HG03432 (cell line): ENCODE measurements around the gene ITGB7.
A peak's percentile ranks its signal among the peaks of the same experiment; 100 is the strongest.
"Not testable (repeated sequence)": the region's sequence is repeated elsewhere in the genome, so short reads cannot be mapped to it uniquely, and the experiment has no call there.

Source experiments
- ATAC-seq: cut with Tn5 transposase; IDR thresholded peaks from one replicate; pipeline ENCODE4 v1.9.1; 2021; ENCODE audit warnings: mild to moderate bottlenecking, moderate library complexity; ENCODE audit not compliant: unreplicated experiment

The ITGB7 gene

DNA sequence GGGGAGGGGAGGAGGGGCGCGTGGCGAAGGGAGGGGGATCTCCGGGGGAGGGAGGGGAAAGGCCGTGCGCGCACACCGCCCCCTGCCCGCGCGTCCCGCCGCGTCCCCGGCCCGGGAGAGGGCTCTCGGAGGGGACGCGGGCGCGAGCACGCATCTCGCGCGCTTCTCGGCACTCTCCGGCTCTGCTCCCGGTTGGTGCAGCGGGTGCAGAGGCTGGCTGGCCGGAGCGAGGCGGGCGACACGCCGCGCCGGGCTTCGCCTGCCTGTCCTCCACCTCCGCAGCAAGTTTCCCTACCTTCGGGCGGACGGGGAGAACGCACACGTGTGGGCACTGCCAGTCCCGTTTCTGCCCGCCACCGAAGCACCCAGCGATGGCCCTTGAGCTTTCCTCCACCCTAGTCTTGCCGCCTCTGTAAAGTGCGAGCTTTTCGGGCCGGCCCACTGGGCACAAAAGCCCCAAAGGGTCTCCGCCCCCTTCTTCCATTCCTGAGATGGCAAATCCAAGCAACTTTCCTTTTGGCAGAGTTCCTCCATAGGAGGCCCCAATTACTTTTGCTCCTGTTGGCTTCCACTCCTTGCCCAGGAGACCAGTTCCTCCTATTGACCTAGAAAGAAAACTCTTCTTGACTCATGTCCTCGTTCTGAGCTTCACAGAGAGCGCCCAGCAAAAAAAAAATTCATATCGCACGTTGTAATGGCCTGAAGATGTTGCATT lies 26.0 kb downstream of the ITGB7 start:
- ATAC-seq = peak; percentile 62

DNA sequence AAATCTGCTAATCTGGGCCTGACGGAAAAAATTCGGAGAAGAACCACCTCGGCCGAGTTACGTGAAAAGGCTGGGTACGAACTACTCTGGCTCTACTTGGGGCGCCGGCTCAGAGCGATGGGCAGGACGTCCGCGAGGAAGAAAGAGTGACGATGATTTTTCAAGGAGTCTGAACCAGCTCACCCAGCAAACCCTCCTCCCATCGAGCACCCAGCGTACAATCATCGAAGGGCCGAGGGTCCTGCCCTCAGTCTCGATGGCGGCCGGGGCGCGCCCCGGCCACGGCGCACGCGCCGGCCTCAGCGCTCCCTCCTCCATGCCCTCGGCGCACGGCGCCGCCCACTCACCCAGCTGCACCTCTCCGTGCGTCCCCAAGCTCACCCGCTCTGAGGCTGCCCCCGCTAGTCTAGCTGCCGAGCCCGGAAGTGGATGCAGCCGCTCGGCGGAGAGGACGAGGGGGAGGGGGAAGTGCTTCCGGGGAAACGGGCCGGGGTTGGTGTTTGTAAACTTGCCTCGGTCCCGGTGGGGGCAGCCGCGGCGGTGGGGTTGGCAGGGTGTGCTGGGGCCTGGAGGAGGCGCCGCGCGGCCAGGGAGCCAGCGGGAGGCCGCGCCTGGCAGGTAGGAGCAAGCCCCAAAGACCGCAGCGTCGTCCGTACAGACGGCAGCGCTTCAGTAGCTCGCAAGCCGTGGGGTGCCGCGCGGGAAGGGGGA lies 26.7 kb downstream of the ITGB7 start, which contains the start of the genes CSAD and ZNF740:
Gene CSAD, minus strand, starts transcription at position 706 of the 711 bp plus-strand sequence. CDS start 7,455 bp downstream, outside the sequence.
Gene ZNF740, plus strand, starts transcription at position 503 of the 711 bp plus-strand sequence. CDS start 1,262 bp downstream, outside the sequence.
- peak; percentile 93 for ATAC-seq

DNA sequence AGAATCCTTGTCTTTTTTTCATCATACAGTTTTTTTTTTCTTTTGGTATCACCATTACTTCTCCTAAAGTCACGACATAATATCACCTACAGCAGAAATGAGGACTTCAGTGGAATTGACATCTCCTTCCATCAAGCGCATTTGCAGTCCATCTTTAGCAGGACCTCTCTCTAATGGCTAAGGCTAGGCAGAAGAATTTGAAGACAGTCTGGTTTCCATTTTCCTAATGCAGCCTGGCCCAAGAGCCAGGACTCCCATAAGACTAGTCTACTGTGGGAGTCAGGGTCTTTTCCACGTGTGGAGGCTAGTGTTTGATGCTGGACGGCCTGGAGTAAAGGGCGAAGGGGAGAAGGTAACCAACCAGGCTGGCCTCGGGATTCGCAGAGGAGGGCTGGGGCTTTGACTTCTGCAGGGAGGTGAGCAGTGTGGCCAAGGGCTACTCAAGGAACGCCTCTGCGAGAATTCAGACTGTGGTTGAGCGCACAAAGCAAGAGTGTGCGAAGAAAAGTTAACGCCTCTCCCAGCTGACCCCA lies 27.3 kb downstream of the ITGB7 start:
- ATAC-seq = peak; percentile 6

DNA sequence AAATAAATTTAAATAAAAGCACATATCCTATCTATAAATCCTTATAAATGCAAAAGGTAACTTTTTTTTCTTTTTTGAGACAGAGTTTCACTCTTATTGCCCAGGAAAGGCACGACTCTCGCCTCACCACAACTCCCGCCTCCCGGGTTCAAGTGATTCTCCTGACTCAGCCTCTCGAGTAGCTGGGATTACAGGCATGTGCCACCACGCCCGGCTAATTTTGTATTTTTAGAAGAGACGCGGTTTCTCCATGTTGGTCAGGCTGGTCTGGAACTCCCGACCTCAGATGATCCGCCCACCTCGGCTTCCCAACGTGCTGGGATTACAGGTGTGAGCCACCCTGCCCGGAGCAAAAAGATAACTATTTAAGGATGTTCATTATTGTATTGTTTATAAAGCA lies 28.2 kb downstream of the ITGB7 start:
- not testable (repeated sequence) for ATAC-seq

DNA sequence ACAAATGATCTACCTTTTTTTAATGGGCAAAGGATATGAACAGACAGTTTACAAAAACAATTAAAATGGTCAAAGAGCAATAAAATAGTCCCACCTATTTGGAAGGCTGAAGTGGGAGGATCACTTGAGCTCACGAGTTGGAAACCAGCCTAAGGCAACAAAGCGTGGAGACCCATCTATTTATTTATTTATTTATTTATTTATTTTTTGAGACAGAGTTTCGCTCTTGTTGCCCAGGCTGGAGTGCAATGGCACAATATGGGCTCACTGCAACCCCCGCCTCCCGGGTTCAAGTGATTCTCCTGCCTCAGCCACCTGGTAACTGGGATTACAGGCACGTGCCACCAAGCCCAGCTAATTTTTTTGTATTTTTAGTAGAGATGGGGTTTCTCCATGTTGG lies 29.6 kb downstream of the ITGB7 start:
- not testable (repeated sequence) for ATAC-seq

DNA sequence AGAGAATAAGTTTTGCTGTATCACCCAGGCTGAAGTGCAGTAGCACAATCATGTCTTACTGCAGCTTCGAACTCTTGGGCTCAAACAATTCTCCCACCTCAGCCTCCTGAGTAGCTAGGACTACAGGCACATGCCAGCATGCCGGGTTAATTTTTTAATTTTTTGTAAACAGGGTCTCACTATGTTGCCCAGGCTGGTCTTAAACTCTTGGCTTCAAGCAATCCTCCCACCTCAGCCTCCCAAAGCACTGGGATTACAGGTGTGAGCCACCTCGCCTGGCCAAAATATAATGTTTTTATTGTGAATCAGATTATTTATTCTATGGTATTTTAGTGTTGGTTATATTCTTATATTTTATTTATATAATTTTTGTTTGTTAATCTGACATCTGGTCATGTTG lies 30.3 kb downstream of the ITGB7 start:
- ATAC-seq = no peak

DNA sequence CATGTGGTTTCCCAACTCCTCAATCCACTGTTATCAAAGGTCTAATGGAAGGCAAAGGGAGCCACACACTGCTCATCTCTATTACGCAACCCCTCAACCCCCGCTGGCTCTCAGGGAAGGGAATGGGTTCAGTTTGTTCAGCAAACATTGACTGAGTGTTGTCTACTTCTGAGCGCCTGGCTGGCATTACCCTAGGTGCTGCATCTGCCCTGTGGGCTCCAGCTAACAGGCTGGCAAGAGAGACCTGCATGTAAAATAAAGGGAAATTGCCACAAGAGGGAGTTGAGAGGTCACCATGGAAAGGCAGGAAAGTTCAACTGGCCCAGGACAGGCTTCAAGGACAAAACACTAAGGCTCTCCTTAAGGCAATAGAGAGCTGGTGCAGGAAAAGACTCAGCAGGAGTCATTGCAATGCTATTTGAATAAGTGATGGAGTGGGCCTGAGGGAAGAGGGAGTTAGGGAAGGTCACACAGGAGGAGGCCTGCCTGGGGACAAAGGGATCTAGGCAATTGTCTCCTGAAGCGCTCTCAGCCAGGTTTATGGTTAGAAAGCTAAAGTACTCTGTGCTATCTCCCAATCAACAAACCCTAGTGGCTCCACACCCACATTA lies 32.1 kb downstream of the ITGB7 start:
- ATAC-seq = no peak

DNA sequence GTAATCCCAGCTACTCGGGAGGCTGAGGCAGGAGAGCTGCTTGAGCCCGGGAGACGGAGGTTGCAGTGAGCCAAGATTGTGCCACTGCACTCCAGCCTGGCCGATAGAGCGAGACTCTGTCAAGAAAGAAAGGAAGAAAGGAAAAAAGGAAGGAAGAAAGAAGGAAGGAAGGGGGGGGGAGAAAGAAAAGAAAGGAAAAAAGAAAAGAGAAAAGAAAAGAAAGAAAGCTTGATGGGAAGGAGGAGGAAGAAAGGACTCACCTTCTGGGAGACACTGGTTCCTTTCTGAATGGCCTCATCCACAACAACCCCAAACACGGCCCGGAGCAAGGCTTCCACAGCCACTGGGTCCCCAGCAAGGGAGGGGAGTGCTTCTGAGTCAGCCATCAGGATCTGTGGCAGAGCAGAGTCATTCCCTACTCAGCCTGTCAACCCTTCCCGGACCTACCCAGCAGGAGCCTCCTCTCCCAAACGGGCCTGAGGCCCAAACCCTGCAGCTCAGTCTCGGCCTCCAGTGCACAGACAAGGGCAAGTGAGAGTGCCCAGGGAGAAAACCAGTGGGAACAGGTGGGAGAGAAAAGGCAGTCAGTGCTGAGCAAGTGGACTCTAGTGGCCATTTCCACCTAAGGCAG lies 33.9 kb downstream of the ITGB7 start:
- ATAC-seq = no peak

DNA sequence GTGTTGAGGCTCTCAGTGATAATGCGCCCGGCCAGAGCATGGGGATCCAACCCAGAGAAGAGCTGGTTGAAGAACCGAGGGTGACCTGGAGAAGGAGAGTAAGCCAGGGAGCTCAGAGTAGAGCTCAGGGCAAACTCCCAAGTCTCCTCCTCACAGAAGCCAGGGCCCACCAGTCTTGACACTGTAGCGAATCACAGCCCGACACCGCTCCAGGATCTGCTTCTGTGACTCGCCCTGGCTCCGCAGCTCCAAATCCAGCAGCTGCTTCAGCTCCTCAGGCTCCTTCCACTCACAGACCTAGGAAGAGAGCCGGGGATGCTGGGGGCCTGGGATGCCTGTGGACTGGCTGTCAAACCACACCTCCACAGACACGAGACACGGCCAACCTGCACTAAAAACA lies 34.7 kb downstream of the ITGB7 start:
- no peak for ATAC-seq

DNA sequence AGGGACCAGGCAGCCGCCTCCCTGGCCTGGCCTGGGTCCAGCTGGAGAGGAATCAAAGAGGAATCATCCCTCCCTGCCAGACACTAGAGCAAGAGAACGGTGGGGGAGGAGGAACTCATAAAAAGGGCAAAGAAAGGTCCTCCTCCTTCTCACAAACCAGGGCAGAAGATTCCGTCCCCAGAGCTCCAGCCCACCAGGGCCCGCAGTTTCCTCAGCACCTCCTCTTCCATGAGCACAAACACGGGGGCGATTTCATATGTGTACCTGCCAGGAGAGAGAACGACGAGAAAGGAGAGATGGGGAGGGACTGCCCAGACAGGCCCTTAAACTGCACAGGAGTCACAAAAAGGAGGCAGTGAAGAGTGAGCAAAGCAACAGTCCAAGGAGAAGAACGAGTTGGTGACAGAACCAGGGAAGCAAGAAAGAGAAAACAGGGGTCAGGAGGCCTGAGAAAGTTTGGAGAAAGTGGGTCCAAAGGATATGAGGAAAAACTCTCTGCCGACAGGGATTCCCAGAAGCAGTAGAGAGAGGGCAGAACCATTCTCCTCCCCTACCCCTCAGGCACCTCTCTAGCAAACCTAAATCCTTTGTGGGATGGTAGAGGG lies 35.2 kb downstream of the ITGB7 start:
- no peak for ATAC-seq

DNA sequence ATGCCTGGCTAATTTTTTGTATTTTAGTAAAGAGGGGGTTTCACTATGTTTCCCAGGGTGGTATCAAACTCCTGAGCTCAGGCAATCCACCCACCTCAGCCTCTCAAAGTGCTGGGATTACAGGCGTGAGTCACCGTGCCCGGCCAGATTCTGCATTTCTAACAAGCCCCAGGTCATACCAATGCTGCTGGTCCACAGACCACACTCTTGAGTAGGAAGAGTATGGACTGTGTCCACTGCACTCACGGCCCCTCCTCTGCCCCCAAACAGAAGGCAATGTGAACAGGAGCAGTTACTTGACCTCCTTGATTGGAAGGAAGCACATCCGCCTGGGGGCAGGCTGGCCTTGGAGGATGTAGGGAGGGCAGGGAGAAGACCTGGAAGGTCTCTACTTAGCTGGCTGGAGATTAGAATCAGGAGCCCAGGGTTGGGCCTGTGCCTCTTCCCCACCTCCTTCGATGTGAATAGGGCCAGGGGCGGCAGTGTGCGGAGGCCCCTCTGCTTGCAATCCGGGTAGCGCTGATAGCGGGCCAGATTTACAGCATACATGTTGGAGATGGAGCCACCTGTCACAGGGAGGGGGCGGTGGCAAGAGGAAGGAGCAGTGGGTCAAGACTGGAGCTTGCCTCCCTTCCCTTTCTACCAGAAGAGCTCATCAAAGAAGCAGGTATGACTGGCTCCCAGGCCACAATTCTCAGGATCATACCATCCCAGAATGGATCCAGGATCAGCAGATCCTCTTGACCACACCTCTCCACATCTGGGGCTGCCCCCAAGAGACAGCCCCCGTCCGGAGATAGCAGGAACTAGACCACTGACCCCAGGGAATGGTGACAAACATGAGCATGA lies 36.0 kb downstream of the ITGB7 start:
- ATAC-seq = no peak

DNA sequence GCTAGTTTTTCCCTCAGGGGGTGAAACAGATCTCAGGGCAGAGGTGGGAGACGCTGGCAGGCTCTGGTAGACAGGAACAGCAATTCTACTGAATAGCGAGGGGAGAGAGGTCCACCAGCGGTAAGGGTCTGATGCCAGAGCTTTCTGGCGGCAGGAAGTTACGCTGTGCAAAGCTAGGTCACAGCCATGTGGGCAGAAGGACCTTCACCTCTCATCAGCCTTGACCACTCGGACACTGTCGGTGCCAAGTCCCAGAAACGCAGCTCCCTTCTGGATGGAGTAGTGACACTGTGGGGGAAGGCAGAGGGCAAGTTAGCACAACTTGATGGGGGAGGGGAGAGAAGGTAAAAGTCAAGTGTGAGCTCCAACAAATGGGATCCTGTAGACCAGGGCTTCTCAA lies 36.8 kb downstream of the ITGB7 start:
- ATAC-seq = no peak

DNA sequence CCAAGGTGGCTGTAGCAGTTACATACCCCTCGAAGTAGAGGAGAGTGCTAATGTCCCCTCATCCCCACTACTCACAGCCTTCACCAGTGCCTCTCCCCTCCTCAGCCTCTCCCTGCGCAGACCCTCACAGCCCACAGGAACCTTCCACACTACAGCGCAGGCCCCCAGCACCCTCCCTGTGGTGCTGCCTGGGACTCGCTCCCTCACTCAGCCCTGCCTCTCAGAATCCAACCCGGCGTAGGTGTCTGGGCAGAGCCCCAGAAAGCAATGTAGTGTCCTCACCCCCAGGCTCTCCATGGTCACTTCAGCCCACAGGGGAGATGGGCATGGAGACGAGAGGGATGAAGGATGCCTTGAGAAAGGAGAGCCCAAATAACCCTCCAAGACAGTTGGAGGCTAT lies 37.4 kb downstream of the ITGB7 start:
- ATAC-seq = no peak

DNA sequence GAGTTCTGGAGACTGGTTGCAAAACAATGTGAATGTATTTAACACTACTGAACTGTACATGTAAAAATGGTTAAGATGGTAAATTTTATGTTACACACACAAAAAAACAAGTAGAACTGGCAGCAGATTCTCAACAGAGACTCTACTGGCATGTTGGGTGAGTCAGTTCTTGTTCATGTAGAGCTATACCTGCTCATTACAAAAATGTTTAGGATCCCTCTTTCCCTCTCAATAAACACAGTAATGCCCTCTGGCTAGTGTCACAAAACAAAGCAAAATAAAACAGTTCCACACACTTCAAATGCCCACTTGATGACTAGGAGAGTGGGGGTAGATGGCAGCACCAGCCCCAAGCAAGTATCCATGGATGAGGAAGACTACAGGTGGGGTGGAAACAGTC lies 40.2 kb downstream of the ITGB7 start:
- no peak for ATAC-seq

DNA sequence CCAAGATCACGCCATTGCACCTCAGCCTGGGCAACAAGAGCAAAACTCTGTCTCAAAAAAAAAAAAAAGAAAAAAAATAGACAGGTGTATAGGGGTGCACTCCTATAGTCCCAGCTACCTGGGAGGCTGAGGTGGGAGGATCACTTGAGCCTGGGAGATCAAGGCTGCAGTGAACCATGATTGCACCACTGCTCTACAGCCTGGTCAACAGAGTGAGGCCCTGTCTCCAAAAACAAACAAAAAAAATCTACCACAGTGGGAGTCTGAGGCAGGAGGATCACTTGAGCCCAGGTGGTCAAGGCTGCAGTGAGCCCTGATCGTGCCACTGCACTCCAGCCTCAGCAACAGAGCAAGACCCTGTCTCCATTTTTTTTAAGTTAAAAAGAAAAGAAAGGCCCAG lies 44.0 kb downstream of the ITGB7 start:
- not testable (repeated sequence) for ATAC-seq

DNA sequence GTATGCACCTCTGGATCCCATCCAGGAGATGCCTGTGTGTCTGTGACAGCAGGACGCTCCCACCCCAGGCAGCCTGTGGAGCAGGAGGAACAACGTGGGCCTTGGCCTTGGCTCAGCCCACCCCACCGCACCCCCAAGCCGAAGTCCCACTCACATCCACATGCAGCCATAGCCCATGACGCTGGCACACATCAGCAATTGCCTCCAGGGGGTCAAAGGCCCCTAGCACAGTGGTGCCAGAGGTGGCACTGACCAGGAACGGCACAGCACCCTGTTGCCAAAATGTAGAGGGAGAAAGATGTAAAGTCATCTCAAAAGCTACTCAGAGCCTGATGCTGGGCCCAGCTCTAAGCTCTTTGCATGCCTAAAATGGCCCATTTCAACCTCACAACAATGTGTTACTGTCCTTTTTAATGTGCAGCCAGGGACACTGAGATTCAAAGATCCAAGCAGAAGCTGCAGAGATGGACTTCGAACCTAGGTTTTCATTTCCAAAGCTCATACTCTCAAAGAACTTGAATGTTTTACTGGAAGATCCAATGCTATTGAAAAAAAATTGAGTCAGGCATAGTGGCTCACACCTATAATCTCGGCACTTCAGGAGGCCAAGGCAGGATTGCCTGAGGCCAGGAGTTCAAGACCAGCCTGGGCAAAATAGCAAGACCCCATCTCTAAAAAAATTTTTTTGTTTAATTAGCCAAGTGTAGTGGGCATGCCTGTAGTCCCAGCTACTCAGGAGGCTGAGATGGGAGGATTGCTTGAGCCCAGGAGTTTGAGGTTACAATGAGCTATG lies 45.7 kb downstream of the ITGB7 start:
- ATAC-seq = no peak

DNA sequence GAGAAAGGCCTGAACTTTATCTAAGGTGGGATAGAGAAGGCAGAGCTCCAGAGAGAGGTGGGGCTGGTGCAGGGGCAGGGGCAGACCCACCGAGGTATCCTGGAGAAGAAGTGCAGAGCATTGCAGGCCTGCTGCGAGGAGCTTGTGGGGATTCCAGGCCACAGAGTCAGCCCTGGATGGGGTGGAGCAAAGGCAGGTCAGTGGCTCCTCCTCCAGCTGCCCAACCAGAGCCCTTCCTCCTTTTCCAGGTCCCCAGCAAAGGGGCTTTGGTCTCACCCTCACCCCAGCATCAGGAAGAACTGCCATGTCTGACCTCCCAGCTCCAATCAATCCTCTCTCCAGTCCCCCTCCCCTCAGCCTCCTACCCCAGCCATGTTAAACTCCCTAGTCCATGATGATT lies 46.4 kb downstream of the ITGB7 start:
- no peak for ATAC-seq

DNA sequence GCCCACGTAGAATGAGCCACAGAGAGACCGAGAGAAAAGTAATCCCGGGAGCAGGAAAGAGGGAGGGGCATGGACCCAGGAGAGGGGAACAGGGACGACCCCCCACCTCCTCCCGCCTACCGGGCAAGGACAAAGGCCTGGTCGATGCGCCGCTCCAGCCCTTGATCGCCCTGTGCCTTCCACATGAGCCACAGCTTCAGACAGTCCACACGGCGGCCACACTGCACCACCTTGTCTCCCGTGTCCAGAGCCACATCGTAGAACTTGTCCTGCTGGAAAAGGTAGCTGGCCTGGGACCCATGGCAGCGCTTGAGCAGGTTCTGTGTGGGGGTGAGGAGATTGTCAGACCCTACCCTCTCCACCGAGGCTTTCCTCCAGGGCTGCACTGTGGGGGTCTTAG lies 47.1 kb downstream of the ITGB7 start:
- no peak for ATAC-seq

DNA sequence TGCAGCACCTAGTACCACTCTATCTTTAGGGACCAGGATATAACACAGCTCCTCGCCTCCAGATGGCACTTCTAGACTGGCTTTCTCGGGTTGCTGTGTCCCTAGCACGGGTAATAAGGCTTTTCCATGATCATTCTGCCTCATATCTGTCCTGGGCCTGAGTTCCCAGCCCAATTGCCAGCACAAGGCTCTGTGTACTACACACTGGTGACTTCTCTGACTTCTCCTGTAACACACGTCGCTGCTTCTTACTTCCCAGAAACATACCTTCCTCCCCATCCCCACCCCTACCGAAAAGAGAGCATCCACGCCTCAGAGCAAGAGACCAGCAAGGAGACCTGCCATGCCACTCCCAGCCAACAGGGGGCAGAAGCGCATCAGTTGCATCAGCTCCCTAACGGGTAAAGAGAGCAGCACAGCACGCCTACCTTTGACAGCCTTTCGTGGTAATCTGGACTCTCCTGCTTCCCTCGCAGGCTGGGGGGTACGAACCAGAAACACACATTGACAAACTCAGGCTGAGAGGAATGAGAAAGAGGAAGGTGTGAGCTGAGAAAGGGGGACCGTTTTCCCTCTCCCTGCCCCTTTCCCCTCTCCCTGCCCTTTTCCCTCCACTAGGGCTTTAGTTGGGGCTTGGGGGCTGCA lies 47.7 kb downstream of the ITGB7 start:
- peak; percentile 64 for ATAC-seq
